NCI-H524 treated with DMSO at 0.1 percent for 48 hours (cell line): ENCODE results near the gene AHSG.
"Not testable (repeated sequence)": the region's sequence is repeated elsewhere in the genome, so short reads cannot be mapped to it uniquely, and the experiment has no call there.

Source experiments
- DNase-seq: peaks from one replicate; lab custom pipeline; 2025; lab: John Stamatoyannopoulos, UW

The AHSG gene

GRCh38 chr3:186612721-186613636 is at the start of gene AHSG:
Gene AHSG, plus strand, starts transcription at chr3:186613060. Its CDS starts 82 bp downstream, at chr3:186613142.
- no peak for DNase-seq

- no peak for DNase-seq
These were observed 48.3 kb upstream of the AHSG start for GRCh38 chr3:186564586-186564985.

GRCh38 chr3:186566772-186567071 is 46.1 kb upstream of the AHSG start:
- DNase-seq = no peak

GRCh38 chr3:186567072-186567921 is 45.6 kb upstream of the AHSG start, which contains the start of gene TBCCD1:
Gene TBCCD1, minus strand, starts transcription at chr3:186567339. Its CDS starts 3,010 bp downstream, at chr3:186564329.
- peak; percentile 75 for DNase-seq

- not testable (repeated sequence) for DNase-seq
These were observed 43.5 kb upstream of the AHSG start for GRCh38 chr3:186569361-186569760.

- no peak for DNase-seq
These were observed 43.1 kb upstream of the AHSG start for GRCh38 chr3:186569779-186570095.

GRCh38 chr3:186570096-186570940 is 42.5 kb upstream of the AHSG start, which contains the start of gene DNAJB11:
Gene DNAJB11, plus strand, starts transcription at chr3:186570720. Its CDS starts 178 bp downstream, at chr3:186570898.
- peak; percentile 100 for DNase-seq

GRCh38 chr3:186570941-186571643 is 41.8 kb upstream of the AHSG start:
- no peak for DNase-seq

- no peak for DNase-seq
These were observed 41.2 kb upstream of the AHSG start for GRCh38 chr3:186571644-186572013.

- DNase-seq = no peak
These were observed 35.3 kb upstream of the AHSG start for GRCh38 chr3:186577521-186577920.

- DNase-seq = no peak
These were observed 32.1 kb upstream of the AHSG start for GRCh38 chr3:186580785-186581184.

- no peak for DNase-seq
These were observed 30.3 kb upstream of the AHSG start for GRCh38 chr3:186582541-186582940.

- DNase-seq = no peak
These were observed 29.0 kb upstream of the AHSG start for GRCh38 chr3:186583831-186584230.

GRCh38 chr3:186586245-186586644 is 26.6 kb upstream of the AHSG start:
- not testable (repeated sequence) for DNase-seq

- DNase-seq = no peak
These were observed 25.7 kb upstream of the AHSG start for GRCh38 chr3:186587183-186587582.

GRCh38 chr3:186588632-186589031 is 24.2 kb upstream of the AHSG start:
- no peak for DNase-seq

- DNase-seq = no peak
These were observed 23.7 kb upstream of the AHSG start for GRCh38 chr3:186589121-186589520.

- DNase-seq = no peak
These were observed 22.8 kb upstream of the AHSG start for GRCh38 chr3:186589856-186590579.

GRCh38 chr3:186590580-186591295 is 22.1 kb upstream of the AHSG start:
- no peak for DNase-seq

- DNase-seq = no peak
These were observed 20.2 kb upstream of the AHSG start for GRCh38 chr3:186592682-186593081.
